ENCODE measurements around the gene LTA.

Gene LTA, protein sequence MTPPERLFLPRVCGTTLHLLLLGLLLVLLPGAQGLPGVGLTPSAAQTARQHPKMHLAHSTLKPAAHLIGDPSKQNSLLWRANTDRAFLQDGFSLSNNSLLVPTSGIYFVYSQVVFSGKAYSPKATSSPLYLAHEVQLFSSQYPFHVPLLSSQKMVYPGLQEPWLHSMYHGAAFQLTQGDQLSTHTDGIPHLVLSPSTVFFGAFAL

DNA sequence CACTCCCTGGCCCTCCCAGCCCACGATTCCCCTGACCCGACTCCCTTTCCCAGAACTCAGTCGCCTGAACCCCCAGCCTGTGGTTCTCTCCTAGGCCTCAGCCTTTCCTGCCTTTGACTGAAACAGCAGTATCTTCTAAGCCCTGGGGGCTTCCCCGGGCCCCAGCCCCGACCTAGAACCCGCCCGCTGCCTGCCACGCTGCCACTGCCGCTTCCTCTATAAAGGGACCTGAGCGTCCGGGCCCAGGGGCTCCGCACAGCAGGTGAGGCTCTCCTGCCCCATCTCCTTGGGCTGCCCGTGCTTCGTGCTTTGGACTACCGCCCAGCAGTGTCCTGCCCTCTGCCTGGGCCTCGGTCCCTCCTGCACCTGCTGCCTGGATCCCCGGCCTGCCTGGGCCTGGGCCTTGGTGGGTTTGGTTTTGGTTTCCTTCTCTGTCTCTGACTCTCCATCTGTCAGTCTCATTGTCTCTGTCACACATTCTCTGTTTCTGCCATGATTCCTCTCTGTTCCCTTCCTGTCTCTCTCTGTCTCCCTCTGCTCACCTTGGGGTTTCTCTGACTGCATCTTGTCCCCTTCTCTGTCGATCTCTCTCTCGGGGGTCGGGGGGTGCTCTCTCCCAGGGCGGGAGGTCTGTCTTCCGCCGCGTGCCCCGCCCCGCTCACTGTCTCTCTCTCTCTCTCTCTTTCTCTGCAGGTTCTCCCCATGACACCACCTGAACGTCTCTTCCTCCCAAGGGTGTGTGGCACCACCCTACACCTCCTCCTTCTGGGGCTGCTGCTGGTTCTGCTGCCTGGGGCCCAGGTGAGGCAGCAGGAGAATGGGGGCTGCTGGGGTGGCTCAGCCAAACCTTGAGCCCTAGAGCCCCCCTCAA is at the start of gene LTA:
Gene LTA, plus strand, starts transcription at position 249 of the 871 bp plus-strand sequence. Its CDS starts 454 bp downstream, at position 703.
- in situ Hi-C loops (cut with HindIII; ENCODE audit: low sequenced_read_pairs) = no loop called here

DNA sequence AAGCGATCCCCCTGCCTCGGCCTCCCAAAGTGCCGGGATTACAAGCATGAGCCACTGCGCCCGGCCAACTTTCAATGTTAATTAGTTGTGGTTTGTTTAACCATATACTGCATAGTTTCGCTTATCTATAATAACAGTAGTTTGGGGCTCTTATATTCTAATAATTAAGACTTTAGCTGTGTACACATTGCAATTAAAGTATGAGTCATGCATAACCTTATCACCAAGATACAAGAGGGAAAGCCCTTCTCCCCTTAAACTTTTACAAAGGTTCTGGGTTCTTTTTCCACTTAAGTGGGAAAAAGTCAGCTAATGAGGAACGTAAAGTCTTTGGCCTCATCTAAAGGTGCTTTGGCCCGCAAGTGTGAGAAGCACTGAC is 46.5 kb upstream of the LTA start:
- in situ Hi-C loops (cut with HindIII; ENCODE audit: low sequenced_read_pairs) = no loop called here

DNA sequence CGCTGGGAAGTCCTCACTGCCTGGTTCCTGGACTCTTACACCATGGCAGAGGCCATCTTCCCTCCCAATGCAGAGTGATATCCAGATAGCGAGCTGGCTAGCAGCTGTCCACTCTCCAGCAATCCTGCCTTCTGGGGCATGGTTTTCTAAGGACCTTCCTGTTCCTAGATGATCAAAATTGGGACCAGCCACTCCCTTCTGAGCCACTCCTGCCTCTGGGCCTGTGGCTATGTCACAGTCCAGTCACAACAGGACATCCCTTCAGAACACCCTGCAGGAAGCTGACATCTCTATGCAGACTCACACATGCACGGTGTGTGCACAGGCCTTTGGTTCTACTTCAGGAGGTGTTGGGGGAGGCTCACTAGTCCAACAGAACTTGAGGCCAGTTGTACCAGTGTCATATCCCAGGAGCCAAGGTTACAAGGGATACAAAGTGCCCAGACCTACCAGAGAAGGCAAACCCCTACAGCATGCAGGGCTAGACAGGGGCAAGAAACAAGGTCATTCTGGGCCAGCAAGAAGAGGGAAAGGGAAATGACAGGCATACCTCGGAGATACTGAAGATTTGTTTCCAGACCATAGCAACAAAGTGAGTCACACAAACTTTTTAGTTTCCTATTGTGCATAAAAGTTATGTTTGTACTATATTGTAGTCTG is 46.0 kb upstream of the LTA start:
- in situ Hi-C loops (cut with HindIII; ENCODE audit: low sequenced_read_pairs) = no loop called here

DNA sequence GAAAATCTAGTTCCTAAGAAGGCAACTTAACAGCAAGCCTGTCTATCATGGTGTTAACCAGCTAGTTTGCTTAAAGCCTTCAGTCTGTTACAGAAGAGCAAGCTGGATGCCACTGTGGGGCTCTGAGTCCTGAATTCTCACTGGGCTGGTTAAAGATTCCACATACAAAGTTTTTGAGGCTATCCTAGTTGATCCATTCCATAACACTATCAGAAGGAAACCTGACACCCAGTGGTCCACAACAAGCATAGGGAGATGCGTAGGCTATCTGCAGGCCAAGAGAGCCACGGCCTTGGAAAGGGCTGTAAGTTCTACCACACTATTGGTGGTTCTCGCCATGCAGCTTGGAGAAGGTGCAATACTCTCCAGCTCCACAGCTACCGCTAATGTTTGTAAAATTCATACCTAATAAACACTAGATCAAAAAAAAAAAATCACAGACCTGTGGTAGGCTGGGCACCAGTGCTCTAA is 43.7 kb upstream of the LTA start:
- in situ Hi-C loops (cut with HindIII; ENCODE audit: low sequenced_read_pairs) = no loop called here

DNA sequence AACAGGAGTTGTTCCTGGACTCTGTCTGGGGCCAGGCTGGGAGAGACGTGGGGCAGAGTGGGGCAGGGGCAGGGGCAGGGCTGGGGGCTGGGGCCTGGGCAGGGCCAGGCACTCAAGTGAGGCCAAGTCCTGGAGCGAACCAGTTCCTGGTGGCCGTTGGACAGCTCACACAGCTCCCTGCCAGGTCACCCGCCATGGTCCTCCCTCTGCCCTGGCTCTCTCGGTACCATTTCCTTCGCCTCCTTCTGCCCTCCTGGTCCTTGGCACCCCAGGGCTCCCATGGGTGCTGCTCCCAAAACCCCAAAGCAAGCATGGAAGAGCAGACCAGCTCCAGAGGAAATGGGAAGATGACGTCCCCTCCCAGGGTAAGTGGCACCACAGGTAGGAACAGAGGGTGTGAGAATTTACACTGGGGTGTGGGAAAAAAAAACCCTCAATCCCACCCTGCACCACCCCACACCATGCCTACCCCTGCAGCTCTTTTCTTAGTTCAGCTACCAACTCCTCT is 43.2 kb upstream of the LTA start, which contains the start of gene MCCD1:
Gene MCCD1, plus strand, starts transcription at position 142 of the 508 bp plus-strand sequence. Its CDS starts 53 bp downstream, at position 195.
- in situ Hi-C loops (cut with HindIII; ENCODE audit: low sequenced_read_pairs) = no loop called here

DNA sequence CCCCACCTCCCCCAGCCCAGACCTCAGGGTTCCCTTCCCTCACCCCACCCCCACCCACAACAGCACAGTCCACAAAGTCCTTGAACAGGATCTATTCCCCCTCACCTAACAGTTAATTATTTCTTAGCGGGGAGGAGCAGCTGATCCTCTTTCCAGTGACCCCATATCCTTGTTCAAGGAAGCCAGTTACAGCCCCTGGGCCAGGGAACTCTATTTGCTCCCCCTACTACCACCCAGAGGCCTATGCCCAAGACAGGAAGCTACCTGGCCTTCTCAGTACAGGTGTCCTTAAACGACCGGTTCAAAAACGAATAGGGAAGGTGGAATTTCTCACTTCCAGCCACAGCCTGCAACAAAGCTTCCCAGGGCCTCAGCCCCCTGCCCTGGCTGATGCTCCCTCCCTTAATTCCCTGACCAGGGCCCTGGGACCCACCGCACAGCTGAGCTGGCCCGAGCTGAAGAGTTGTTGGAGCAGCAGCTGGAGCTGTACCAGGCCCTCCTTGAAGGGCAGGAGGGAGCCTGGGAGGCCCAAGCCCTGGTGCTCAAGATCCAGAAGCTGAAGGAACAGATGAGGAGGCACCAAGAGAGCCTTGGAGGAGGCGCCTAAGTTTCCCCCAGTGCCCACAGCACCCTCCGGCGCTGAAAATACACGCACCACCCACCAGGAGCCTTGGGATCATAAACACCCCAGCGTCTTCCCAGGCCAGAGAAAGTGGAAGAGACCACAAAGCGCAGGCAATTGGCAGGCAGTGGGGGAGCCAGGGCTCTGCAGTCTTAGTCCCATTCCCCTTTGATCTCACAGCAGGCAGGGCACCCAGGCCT is 42.5 kb upstream of the LTA start:
- in situ Hi-C loops (cut with HindIII; ENCODE audit: low sequenced_read_pairs) = no loop called here

DNA sequence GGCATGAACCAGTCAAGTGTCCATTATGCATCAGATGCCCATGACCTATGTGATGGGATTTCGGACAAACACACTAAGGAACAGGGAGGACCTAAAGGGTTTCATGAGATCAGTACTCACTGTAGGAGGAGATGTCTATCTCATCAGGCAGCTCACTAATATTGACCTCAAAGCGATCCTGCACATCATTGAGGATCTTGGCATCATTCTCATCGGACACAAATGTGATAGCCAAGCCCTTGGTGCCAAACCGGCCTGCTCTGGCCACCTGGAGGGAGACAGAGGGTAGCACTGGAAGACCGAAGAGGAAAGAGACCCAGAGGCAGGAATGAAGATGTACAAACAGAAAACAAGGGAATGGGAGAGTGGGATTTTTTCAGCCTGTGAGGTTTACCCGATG is 41.4 kb upstream of the LTA start:
- in situ Hi-C loops (cut with HindIII; ENCODE audit: low sequenced_read_pairs) = no loop called here

DNA sequence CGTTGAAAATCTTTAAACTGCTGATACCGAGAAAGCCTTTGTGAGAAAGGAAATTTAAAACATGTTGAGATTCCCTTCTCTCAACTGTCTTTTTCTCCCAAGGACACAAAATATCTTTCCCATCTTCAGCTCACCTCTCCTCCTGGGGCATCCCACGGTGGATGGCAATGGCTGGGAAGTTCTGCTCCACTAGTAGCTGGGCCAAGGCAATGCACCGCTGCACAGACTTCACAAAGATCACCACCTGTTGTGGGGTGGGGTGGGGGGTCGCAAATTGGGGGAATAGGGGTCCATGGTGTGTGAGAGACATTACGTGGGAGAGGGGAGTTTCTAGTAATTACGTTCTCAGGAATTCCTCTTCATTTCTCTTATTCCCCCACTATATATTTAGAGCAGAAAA is 40.9 kb upstream of the LTA start:
- in situ Hi-C loops (cut with HindIII; ENCODE audit: low sequenced_read_pairs) = no loop called here

DNA sequence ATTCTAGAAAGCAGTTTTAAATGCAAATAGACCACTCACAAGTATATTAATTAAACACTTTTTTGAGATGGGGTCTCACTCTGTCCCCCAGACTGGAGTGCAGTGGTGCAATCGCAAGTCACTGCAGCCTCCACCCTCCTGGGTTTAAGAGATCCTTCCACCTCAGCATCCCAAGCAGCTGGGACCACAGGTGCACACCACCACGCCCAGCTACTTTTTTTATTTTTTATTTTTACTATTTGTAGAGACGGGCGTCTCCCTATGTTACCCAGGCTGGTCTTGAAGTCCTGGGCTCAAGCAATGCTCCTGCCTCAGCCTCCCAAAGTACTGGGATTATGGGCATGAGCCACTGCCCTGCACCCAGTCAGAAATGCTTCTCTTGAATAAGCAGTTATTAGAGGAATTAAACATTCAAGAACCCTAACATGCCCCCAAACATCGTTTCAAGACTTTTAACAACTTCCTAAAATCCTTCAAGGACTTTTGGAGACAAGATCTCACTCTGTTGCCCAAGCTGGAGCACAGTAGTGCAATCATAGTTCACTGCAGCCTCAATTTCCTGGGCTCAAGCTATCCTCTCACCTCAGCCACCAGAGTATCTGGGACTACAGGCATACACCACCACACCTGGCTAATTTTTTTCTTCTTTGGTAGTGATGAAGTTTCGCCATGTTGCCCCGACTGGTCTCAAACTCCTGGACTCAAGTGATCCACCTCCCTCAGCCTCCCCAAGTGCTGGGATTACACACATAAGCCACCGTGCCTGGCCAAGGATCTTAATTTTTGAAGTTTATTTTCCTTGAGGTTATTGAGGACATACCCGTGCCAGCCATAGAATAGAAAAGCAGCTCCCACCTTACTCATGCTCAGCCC is 40.1 kb upstream of the LTA start:
- in situ Hi-C loops (cut with HindIII; ENCODE audit: low sequenced_read_pairs) = no loop called here

DNA sequence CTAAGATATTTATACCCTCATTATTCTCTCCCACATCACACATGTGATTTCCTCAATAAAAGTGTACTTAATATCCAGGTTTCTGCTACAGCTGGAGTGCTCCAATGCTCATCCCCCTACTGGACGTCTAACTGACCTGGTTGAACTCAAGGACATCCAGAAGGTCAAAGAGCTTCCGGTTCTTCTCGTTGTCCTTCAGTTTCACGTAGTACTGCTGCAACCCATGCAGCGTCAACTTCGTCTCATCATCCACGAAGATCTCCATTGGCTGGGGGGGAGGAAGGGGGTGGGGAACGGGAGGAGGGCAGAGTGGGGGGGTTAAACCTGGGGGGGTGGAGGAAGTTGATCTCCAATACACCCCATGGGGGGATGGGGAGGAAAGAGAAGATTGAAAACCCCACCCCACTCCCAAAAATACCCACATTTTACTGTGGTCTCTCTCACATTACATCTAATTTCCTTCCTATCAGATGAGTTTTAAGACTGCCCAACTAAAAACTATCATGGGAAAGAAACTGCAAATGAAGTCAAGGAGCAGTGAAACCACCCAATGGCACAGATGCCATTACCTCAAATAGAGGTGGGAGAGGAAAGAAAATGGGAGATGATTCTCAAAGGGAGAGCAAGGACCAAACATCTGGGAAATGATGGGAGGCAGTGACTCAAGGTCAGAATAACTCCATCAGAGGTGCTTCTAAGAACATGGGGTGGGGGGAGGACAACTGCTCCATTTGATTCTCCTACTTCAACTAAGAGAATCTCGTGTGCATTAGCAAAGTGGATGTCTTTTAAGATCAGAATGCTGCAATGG is 39.2 kb upstream of the LTA start:
- in situ Hi-C loops (cut with HindIII; ENCODE audit: low sequenced_read_pairs) = no loop called here

DNA sequence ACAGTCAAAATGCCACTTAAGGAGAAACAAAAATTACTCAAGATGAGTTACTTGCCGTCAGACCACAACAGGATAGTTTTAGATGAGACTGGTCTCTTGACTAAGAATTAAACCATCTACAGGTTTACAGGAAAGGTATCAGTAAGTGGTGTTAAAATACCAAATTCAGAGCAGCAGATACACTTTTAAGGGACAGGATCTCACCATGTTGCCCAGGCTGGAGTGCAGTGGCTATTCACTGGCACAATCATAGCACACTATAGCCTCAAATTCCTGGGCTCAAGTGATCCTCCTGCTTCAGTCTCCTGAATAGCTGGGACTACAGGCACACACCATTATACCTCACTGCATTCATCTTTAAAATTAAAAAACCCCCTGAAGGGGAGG is 38.6 kb upstream of the LTA start:
- in situ Hi-C loops (cut with HindIII; ENCODE audit: low sequenced_read_pairs) = no loop called here

DNA sequence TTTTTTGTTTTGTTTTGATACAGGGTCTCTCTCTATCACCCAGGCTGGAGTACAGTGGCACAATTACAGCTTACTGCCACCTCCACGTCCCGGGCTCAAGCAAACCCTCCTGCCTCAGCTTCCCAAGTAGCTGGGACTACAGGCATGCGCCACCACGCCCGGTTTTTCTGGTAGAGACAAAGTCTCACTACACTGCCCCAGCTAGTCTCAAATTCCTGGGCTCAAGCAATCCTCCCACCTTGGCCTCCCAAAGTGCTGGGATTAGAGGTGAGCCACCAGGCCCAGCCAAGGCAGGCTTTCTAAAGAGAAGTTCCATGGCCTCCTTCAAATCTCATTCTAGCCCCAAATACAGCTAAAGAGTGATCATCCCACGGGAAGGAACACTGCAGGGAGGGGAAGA is 38.1 kb upstream of the LTA start:
- in situ Hi-C loops (cut with HindIII; ENCODE audit: low sequenced_read_pairs) = no loop called here

DNA sequence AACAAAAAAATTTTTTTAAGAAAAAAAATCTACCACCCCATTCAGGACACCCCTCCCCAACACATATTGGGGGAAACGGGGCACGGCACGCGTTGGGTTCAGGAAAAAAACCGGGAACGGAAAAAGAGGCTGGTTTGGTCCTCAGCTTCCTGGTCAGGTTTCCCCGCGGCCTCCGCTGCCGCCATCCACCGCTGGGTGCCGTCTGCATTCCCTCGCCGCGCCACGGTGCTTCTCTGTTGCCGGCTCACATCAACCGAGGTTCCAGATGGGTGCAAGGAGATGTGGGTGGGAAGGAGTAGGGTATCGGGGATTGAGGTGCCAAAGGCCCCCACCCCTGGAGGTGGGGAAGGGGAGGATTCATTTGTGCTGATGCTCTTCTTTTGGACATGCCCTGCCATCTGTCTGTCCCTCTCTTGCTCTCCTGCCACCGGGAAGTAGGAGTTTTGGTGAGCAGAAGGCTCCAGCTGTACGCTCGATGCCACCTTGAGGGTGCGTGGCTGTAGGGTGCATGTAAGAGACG is 37.5 kb upstream of the LTA start:
- in situ Hi-C loops (cut with HindIII; ENCODE audit: low sequenced_read_pairs) = no loop called here

DNA sequence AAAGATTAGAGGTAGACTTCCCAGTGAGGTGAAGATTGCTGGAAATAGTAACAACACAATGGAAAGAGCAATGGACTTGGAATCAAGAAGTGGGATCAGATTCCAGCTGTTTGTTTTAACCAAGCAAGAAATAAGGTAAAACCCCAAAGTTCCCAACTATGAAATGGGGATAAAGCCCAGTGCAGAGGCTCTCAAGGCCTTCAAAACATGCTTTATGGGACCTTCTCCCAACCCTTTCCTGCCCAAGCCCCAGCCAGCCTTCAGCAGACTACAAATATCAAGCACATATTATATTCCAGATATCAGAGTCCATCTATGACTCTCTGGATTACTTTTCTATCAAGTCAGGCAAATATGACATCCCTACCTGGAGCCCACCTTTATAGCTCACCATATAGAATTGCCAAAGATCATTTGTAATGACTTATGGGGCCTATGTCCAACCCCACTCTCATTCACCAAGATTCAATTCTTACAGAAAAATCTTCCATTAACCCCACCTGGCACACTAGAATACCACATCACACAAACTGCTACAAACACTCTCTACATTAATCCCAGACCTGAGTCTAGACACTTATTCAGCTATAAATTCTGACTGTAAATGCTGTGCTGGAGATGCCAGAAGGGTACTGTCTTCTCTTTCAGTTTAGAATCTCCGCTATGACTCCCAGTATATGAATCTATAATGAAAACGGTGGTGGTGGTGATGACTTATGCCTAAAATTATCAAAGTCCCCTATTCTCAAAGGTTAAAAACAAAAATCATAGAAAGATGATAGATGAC is 36.4 kb upstream of the LTA start:
- in situ Hi-C loops (cut with HindIII; ENCODE audit: low sequenced_read_pairs) = no loop called here

DNA sequence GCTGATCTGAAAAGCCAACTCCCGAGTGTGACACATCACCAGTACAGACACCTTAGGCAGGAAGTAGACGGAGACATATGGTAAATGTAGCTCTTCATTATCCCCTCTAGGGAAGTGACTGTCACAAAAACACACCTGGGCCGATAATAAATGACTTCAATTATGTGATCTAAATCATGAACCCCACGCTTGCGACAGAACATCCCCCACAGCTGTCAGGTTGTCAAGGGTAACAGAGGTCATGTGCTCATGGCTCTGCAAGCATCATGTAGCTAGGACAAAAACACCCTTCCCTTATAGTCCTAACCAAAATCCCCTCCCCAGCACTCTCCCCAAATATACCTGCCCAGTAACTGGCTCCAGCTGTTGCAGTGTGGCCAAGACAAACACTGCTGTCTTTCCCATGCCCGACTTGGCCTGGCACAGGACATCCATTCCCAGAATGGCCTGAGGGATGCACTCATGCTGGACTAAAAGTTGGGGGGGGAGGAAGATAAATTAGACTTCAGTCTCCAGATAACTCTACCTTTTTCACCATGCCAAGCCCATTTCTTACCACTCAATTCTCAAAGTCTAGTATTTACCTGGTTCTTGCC is 33.2 kb upstream of the LTA start:
- in situ Hi-C loops (cut with HindIII; ENCODE audit: low sequenced_read_pairs) = no loop called here

DNA sequence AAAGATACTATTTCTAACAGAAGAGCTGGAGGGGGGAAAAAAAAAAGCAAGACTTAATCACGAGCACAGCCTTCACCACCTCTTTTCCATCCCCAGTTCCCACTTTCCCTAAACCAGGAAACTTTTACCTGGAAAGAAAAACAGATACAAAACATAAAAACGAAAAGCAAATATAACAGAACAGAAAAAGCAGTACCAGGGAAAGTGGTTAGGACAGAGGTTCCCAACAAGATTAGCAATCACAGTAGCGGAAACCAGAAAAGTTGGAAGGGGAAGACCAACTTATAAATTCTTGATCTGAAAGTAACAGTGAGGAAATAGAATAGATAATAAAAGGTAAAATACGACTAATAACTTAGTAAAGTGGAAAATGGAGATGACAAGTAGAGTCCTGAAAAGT is 31.4 kb upstream of the LTA start:
- in situ Hi-C loops (cut with HindIII; ENCODE audit: low sequenced_read_pairs) = loop anchor here (5.0 kb wide), 2 partner anchors 42 to 77 kb away; partner anchors contain the start of genes AIF1 and LTB

DNA sequence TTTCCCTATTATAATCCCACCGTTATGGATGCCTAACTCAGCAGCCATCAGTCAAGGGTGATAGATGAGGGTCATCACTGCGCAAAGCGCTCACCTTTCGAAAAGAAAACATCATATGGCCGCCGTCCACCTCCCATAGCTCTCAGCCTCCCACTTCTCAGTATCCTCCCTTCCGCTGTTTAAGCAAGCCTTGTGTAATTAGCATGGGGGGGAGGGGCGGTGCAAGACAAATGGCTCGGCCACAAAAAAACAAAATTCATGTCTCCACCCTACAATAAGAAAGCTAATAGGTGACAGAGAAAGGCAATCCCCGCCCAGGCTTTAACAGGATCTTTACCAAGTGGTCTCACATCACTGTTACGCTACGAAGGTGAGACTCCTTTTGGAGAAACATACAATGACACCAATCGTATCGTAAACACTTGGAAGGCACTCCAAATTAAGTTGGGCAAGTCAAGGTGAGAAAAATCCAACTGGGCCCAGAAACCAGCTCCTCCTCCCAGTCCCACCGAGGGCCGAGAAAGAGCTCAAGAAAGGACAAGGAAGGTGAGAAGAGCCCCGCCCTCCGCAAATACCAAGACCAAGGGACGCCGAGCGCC is 30.9 kb upstream of the LTA start:
- in situ Hi-C loops (cut with HindIII; ENCODE audit: low sequenced_read_pairs) = loop anchor here (5.0 kb wide), 2 partner anchors 41 to 76 kb away; partner anchors contain the start of genes AIF1 and LTB

Measured in endothelial cell of hepatic sinusoid (primary cell).